Measurements from ENCODE around the gene RBM7. TPM values are rescaled to one million over a fixed set of nuclear protein-coding genes. Genes with fewer than 3 reads are reported as not detected.

The RBM7 gene
- total RNA-seq, 2 donors from 2014 or later: 12.1 to 13.2 TPM

GRCh38 chr11:114441921-114442320 lies 41.5 kb downstream of the RBM7 start:
- Histone ChIP-seq H3K9me3 (no peaks in the 10 kb centered on the region), H3K4me1 (peaks cover 0 to 17% of the 10 kb centered on the region in 2 donors), H3K27ac (no peak overlapping the region)

GRCh38 chr11:114442536-114442935 lies 42.1 kb downstream of the RBM7 start:
- Histone ChIP-seq H3K27ac (no peak overlapping the region), H3K36me3 (peaks cover 9% of the 10 kb centered on the region), H3K9me3 (no peaks in the 10 kb centered on the region), H3K27me3 (no peaks in the 10 kb centered on the region), H3K4me1 (peaks cover 0 to 17% of the 10 kb centered on the region in 2 donors), H3K4me3 (no peak overlapping the region)
- TF ChIP-seq, protein P1, sequence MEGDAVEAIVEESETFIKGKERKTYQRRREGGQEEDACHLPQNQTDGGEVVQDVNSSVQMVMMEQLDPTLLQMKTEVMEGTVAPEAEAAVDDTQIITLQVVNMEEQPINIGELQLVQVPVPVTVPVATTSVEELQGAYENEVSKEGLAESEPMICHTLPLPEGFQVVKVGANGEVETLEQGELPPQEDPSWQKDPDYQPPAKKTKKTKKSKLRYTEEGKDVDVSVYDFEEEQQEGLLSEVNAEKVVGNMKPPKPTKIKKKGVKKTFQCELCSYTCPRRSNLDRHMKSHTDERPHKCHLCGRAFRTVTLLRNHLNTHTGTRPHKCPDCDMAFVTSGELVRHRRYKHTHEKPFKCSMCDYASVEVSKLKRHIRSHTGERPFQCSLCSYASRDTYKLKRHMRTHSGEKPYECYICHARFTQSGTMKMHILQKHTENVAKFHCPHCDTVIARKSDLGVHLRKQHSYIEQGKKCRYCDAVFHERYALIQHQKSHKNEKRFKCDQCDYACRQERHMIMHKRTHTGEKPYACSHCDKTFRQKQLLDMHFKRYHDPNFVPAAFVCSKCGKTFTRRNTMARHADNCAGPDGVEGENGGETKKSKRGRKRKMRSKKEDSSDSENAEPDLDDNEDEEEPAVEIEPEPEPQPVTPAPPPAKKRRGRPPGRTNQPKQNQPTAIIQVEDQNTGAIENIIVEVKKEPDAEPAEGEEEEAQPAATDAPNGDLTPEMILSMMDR (IDR thresholded peaks at IDR 0.05): no peak
- no peak for DNase-seq (ENCODE audit: low spot score)

More at GRCh38 chr11:114441921-114442320, 41.5 kb downstream of the RBM7 start:
- Histone ChIP-seq H3K36me3 (peaks cover 9% of the 10 kb centered on the region), H3K4me3 (no peak overlapping the region), H3K27me3 (no peaks in the 10 kb centered on the region)
- TF ChIP-seq, protein P1 (IDR thresholded peaks at IDR 0.05): no peak
- no peak for DNase-seq (ENCODE audit: low spot score)

GRCh38 chr11:114447444-114447843 lies 47.0 kb downstream of the RBM7 start:
- Histone ChIP-seq H3K9me3 (no peaks in the 10 kb centered on the region), H3K4me1 (peaks cover 0 to 4% of the 10 kb centered on the region in 2 donors), H3K36me3 (peaks cover 31% of the 10 kb centered on the region), H3K27ac (no peak overlapping the region), H3K4me3 (no peak overlapping the region), H3K27me3 (no peaks in the 10 kb centered on the region)
- TF ChIP-seq, protein P1 (IDR thresholded peaks at IDR 0.05): no peak
- DNase-seq (ENCODE audit: low spot score): no peak

- no peak overlapping the region for H3K27ac ChIP-seq
Observed at GRCh38 chr11:114447892-114448291, 47.4 kb downstream of the RBM7 start.

GRCh38 chr11:114448749-114449482 lies 48.5 kb downstream of the RBM7 start:
- no peak for DNase-seq (ENCODE audit: low spot score)
- no peak overlapping the region for H3K27ac ChIP-seq
- TF ChIP-seq, protein P1 (IDR thresholded peaks at IDR 0.05): no peak
- no peaks in the 10 kb centered on the region for H3K9me3 ChIP-seq
- peaks cover 0 to 4% of the 10 kb centered on the region in 2 donors for H3K4me1 ChIP-seq
- H3K36me3 ChIP-seq: peaks cover 31% of the 10 kb centered on the region
- H3K4me3 ChIP-seq: no peak overlapping the region
- no peaks in the 10 kb centered on the region for H3K27me3 ChIP-seq

More at GRCh38 chr11:114447892-114448291, 47.4 kb downstream of the RBM7 start:
- Histone ChIP-seq H3K4me3 (no peak overlapping the region), H3K9me3 (no peaks in the 10 kb centered on the region), H3K4me1 (peaks cover 0 to 4% of the 10 kb centered on the region in 2 donors), H3K27me3 (no peaks in the 10 kb centered on the region), H3K36me3 (peaks cover 31% of the 10 kb centered on the region)
- DNase-seq (ENCODE audit: low spot score): no peak
- TF ChIP-seq, protein P1 (IDR thresholded peaks at IDR 0.05): no peak

All from right atrium auricular region (tissue), 2 donors.